Measurements from ENCODE around the gene LIN7B. TPM values are rescaled to one million over a fixed set of nuclear protein-coding genes. Genes with fewer than 3 reads are reported as not detected.

The LIN7B gene
- total and polyA plus RNA-seq, 9 of the 15 experiments (the other 6 are each of a cell fraction or from before 2014, with no cell fraction given) = 0.89 to 15.7 (median 4.0) TPM

DNA sequence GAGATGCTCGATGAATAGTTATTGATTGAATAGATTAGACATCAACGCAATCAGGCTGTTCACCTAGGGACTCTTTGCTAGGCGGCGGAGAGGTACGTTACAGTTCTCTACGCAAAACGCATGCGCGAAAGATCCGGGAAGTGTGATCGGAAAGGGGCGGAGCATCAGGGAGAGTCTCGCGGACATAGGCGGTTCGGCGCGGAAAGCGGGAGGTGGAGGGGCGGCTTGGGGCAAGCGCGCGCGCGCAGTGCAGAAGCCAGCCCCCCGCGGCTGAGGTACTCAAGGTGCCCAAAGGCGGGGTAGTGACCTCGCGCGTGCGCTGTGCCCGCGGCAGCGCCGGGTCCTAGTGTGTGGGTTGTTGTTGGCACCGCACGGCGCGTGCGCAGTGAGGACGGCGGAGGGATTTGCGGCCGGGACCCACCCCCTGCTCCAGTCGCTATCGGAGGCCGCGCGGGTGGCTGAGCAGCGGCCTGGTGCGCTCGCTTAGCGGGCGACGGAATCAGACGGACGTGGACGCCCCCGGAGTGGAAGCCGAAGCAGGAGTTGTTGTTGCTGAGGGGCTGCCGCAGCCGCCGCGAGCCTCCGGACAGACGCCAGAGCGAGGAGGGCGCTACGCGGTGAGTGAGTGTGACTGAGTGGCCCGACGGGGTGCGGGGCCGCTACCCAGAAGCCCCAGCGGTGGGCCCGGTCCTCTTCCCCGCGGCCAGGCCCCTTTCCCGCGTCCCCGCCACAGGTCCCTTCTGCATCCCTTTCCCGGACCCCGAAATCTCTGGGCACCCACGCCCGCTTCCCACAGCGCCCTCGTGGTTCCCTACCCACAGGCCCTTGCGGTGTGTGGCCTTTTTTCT is 28.9 kb upstream of the LIN7B start, which contains the start of gene SNRNP70 (continued):
- TF ChIP-seq, protein P1, sequence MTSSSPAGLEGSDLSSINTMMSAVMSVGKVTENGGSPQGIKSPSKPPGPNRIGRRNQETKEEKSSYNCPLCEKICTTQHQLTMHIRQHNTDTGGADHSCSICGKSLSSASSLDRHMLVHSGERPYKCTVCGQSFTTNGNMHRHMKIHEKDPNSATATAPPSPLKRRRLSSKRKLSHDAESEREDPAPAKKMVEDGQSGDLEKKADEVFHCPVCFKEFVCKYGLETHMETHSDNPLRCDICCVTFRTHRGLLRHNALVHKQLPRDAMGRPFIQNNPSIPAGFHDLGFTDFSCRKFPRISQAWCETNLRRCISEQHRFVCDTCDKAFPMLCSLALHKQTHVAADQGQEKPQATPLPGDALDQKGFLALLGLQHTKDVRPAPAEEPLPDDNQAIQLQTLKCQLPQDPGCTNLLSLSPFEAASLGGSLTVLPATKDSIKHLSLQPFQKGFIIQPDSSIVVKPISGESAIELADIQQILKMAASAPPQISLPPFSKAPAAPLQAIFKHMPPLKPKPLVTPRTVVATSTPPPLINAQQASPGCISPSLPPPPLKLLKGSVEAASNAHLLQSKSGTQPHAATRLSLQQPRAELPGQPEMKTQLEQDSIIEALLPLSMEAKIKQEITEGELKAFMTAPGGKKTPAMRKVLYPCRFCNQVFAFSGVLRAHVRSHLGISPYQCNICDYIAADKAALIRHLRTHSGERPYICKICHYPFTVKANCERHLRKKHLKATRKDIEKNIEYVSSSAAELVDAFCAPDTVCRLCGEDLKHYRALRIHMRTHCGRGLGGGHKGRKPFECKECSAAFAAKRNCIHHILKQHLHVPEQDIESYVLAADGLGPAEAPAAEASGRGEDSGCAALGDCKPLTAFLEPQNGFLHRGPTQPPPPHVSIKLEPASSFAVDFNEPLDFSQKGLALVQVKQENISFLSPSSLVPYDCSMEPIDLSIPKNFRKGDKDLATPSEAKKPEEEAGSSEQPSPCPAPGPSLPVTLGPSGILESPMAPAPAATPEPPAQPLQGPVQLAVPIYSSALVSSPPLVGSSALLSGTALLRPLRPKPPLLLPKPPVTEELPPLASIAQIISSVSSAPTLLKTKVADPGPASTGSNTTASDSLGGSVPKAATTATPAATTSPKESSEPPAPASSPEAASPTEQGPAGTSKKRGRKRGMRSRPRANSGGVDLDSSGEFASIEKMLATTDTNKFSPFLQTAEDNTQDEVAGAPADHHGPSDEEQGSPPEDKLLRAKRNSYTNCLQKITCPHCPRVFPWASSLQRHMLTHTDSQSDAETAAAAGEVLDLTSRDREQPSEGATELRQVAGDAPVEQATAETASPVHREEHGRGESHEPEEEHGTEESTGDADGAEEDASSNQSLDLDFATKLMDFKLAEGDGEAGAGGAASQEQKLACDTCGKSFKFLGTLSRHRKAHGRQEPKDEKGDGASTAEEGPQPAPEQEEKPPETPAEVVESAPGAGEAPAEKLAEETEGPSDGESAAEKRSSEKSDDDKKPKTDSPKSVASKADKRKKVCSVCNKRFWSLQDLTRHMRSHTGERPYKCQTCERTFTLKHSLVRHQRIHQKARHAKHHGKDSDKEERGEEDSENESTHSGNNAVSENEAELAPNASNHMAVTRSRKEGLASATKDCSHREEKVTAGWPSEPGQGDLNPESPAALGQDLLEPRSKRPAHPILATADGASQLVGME (CRISPR knock-in tag; IDR thresholded peaks at IDR 0.05) = peak; percentile 88; the same call in 1 of the 2 replicates
- TF ChIP-seq GATAD2B (IDR thresholded peaks at IDR 0.05; ENCODE audit: borderline replicate concordance) (no peak; the same call in 1 of the 2 replicates), ZNF41 (CRISPR knock-in tag; conservative IDR thresholded peaks at IDR 0.05) (no peak), RBM34 (IDR thresholded peaks at IDR 0.05; ENCODE audit: borderline replicate concordance, insufficient read depth, low read length) (no peak; the same call in 1 of the 2 replicates), RHOXF2B (CRISPR knock-in tag; conservative IDR thresholded peaks at IDR 0.05) (no peak), TCF3 (CRISPR knock-in tag; IDR thresholded peaks at IDR 0.05) (no peak), RCOR1 (IDR thresholded peaks at IDR 0.05; ENCODE audit: borderline replicate concordance in 1 of 2, low read depth in 2 of 2, low read length in 2 of 2) (0 out of 4 replicates have a peak, but pooled peaks of 1 of the 2 experiments have one; percentile 34), ZC3H11A (IDR thresholded peaks at IDR 0.05; ENCODE audit: low read depth, low read length) (no peak), NFIC (IDR thresholded peaks at IDR 0.05) (peak; percentile 95), MAZ (CRISPR knock-in tag; conservative IDR thresholded peaks at IDR 0.05 in 1 of 2, IDR thresholded peaks at IDR 0.05 in 1 of 2) (peak; percentile 88 to 89), SIN3B (IDR thresholded peaks at IDR 0.05; ENCODE audit: low read depth) (peak; percentile 71), XRCC5 (IDR thresholded peaks at IDR 0.05; ENCODE audit: low read depth, low read length) (peak; percentile 82; the same call in 1 of the 2 replicates), CBX3 (IDR thresholded peaks at IDR 0.05; ENCODE audit: borderline replicate concordance in 1 of 2, low read length in 2 of 2) (no peak; a peak in 1 of 3 replicates), TAF1 (IDR thresholded peaks at IDR 0.05; ENCODE audit: control insufficient read depth, extremely low read depth, insufficient read depth, low read length, severe bottlenecking) (peak; percentile 95)
- TF ChIP-seq, protein P2, sequence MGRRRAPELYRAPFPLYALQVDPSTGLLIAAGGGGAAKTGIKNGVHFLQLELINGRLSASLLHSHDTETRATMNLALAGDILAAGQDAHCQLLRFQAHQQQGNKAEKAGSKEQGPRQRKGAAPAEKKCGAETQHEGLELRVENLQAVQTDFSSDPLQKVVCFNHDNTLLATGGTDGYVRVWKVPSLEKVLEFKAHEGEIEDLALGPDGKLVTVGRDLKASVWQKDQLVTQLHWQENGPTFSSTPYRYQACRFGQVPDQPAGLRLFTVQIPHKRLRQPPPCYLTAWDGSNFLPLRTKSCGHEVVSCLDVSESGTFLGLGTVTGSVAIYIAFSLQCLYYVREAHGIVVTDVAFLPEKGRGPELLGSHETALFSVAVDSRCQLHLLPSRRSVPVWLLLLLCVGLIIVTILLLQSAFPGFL (CRISPR knock-in tag; IDR thresholded peaks at IDR 0.05) = no peak
- TF ChIP-seq, protein P3, sequence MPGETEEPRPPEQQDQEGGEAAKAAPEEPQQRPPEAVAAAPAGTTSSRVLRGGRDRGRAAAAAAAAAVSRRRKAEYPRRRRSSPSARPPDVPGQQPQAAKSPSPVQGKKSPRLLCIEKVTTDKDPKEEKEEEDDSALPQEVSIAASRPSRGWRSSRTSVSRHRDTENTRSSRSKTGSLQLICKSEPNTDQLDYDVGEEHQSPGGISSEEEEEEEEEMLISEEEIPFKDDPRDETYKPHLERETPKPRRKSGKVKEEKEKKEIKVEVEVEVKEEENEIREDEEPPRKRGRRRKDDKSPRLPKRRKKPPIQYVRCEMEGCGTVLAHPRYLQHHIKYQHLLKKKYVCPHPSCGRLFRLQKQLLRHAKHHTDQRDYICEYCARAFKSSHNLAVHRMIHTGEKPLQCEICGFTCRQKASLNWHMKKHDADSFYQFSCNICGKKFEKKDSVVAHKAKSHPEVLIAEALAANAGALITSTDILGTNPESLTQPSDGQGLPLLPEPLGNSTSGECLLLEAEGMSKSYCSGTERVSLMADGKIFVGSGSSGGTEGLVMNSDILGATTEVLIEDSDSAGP (CRISPR knock-in tag; IDR thresholded peaks at IDR 0.05) = peak; percentile 64; the same call in 1 of the 2 replicates
- TF ChIP-seq, protein P4, sequence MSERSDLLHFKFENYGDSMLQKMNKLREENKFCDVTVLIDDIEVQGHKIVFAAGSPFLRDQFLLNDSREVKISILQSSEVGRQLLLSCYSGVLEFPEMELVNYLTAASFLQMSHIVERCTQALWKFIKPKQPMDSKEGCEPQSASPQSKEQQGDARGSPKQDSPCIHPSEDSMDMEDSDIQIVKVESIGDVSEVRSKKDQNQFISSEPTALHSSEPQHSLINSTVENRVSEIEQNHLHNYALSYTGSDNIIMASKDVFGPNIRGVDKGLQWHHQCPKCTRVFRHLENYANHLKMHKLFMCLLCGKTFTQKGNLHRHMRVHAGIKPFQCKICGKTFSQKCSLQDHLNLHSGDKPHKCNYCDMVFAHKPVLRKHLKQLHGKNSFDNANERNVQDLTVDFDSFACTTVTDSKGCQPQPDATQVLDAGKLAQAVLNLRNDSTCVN (CRISPR knock-in tag; IDR thresholded peaks at IDR 0.05) = no peak
